HG02588 (cell line): ENCODE data around the gene DDX21.
"Not testable (repeated sequence)": the region's sequence is repeated elsewhere in the genome, so short reads cannot be mapped to it uniquely, and the experiment has no call there.

ENCODE experiments used
- ATAC-seq: cut with Tn5 transposase; IDR thresholded peaks from one replicate; pipeline ENCODE4 v1.9.1; 2021; ENCODE audit warnings: mild to moderate bottlenecking, moderate library complexity; ENCODE audit not compliant: unreplicated experiment

The DDX21 gene

GRCh38 chr10:68955832-68956532, at the start of gene DDX21:
TSS of gene DDX21 (plus strand) at chr10:68956170. CDS start at chr10:68956226, 56 bp downstream.
- peak; percentile 93 for ATAC-seq

DNA sequence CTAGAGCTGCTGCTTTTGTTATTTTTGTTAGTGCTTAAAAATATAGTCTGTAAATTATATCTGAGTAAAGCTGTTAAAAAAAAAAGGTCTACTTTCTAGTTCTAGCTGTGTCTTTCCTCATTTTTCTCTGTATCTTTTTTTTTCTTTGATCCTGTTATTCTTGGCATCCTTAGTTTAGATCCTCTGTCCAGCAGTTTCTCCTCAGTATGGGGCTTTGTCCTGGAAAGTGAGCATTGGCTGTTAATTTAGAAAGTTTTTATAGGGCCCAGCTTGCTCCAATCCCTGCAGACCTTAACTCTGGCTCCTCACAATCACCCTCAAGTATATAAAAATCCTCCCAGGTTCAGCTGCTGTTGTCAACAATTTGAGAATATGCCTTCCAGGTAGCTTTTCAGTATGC, 31.4 kb upstream of the DDX21 start:
- ATAC-seq, result no peak

GRCh38 chr10:68925489-68925888, 30.5 kb upstream of the DDX21 start:
- ATAC-seq, result no peak

- not testable (repeated sequence) for ATAC-seq
Observed at GRCh38 chr10:68929157-68929556, 26.8 kb upstream of the DDX21 start.

- ATAC-seq, result not testable (repeated sequence)
Observed at GRCh38 chr10:68929888-68930287, 26.1 kb upstream of the DDX21 start.

- not testable (repeated sequence) for ATAC-seq
Observed at GRCh38 chr10:68932860-68933259, 23.1 kb upstream of the DDX21 start.

DNA sequence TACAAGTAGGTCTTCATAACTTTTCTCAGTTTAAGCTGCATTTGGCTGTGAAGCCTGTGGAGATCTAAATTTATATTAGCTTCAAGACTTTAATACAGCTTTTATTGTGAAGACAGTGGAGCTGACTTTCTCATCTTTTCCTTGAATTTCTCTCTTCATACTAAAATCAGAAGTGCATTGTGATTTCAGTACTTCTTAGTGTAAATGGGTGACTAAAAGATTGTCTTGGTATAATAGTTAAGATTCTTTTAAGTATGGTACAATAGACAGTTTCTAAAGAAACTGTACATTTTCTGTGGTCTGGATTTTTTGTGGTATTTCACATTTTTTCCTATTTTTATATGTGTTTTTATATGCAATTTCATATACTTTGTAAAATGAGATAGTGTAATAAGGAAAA, 21.0 kb upstream of the DDX21 start:
- no peak for ATAC-seq

DNA sequence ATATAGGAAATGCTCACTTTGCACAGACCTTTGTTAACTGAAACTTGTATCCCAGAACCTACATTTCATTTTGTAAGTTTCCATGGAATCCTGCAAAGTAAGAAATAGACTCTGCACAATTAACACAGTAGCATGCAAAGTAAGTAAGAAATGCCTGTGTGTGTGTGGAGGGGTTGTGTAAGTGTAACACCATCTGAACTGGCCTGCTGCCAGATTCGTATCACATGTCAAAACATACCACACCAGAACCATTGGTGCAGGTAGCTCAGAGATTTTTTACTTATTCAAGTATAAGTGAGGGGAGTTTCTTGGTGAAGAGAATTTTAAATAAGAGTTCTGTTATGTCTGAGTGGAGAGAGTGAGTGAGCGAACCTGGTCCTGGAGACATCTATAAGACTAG, 17.9 kb upstream of the DDX21 start:
- no peak for ATAC-seq

DNA sequence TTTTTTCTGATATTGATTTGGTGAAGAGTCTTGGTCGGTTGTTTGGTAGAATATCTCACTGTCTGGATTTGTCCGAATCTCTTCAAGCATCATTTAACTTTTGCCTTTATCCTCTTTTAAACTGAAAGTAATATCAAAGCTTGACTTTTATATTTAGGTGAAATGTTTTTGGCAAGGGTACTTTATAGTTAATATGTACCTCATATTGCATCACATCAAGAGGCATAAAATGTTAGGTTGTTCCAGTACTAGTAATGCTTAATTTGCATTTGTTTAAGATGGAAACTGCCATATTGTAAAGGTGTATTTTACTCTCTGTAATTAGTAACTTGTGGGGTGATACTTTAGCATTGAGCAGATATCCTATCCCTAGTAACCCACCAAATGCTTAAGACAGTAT, 17.1 kb upstream of the DDX21 start:
- no peak for ATAC-seq

DNA sequence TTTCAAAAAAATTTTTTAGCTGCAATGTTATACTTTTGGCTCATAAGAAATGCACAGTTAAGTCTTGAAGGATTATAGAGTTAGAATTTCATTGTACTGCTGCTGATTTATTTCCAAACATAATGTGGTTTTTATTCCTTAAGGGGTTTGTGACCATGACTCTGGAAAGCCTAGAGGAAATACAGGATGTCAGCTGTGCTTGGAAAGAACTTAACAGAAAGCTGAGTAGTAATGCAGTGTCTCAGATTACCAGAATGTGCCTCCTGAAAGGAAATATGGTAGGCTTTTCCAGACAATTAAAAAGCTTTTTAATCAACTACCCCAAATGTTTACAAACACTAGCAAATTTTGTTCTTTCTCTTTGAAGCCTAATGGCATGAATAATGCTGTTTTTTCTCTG, 15.1 kb upstream of the DDX21 start:
- not testable (repeated sequence) for ATAC-seq

DNA sequence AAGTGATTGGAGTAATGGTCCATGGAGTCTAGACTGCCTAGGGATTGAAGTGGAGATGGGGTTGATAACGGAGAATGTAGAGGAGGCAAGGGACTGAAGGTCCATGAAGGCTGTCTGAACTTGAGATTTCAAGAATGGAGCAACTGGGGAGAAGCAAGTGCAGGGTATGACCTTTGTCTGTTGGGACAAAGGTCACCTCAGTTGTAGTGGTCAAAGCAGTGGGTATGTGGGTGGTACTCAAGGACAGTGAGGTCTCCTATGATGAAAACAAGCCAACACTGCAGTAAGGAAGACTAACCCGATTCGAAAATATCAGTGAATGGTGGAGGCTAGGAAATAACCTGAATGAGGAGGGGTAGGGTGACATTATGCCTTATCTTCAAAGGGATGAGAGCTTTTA, 5.4 kb upstream of the DDX21 start:
- ATAC-seq, result no peak

GRCh38 chr10:68954904-68955303, 1.1 kb upstream of the DDX21 start:
- ATAC-seq, result no peak

DNA sequence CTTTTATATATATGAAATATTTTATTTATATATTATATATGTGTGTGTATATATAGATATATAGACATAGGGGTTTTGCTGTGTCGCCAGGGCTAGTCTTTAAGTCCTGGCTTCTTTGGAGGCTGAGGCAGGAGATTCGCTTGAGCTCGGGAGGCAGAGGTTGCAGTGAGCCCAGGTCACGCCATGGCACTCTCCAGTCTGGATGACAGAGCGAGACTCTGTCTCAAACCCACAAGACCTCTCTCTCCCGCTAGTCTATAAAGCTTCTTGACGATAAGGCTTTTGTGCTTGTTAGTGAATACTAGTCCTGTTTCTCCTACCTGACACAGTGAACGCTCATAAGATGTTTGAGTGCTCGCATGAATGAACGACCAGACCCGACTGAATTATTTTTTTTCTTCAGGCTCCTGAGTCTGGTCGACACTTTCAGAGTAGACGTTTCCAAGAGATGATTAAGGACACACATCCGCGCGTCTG, 577 bp upstream of the DDX21 start:
- ATAC-seq, result no peak

GRCh38 chr10:68957284-68957615, 1.3 kb downstream of the DDX21 start:
- ATAC-seq, result no peak

DNA sequence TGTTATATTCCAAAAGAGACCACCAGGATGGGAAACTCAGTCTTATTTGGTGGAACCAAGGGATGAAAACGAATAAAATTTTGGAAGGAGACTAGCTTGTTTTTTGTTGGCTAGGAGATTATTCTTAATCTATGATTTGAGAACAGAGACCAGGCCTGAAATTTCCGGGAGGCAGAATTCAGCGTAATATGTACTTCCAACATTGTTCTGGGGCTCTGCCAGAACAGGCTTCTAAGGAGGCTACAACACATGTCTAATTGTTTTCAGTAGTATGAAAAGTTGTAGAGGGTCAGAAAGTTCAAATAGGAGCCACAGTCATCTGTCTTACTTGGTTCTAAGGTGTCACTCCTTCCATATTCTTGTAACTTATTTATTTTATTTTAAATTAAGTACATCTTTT, 1.7 kb downstream of the DDX21 start:
- no peak for ATAC-seq

DNA sequence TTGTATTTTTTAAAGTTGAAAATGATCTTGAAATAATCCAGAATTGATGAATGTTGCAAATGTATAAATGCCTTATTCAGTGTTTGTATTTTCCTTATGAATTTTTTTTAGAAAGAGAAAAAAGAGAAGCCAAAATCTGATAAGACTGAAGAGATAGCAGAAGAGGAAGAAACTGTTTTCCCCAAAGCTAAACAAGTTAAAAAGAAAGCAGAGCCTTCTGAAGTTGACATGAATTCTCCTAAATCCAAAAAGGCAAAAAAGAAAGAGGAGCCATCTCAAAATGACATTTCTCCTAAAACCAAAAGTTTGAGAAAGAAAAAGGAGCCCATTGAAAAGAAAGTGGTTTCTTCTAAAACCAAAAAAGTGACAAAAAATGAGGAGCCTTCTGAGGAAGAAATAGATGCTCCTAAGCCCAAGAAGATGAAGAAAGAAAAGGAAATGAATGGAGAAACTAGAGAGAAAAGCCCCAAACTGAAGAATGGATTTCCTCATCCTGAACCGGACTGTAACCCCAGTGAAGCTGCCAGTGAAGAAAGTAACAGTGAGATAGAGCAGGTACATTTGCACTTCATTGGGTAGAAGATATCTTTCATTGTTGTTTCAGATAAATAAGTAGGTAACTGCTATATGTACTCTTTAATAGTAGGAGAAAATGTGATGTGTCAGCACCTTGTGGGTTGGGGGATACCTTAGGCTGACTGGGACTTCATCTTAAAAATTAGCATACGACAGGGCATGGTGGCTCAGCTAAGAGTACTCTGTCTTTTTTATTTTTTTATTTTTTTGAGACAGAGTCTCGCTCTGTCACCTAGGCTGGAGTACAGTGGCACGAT, 3.9 kb downstream of the DDX21 start:
- ATAC-seq, result no peak

GRCh38 chr10:68963151-68963550, 7.2 kb downstream of the DDX21 start:
- no peak for ATAC-seq

DNA sequence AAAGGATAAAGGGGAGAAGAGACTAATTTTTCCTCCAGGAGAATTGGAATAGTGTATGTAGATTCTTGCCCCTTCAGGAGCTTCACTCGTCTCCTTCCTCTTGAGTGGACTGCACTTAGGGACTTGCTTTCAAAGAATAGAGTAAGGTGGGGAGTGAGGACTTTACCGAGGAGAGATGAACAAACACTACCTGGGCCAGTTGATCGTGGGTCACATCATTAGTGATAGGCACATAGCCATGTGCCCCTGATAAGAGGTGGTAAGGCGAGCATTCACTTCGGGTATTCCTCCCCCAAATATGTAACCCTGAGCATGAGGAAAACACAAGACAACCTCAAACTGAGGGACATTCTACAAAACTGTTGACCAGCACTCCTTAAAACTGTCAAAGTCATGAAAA, 18.0 kb downstream of the DDX21 start:
- ATAC-seq, result no peak

DNA sequence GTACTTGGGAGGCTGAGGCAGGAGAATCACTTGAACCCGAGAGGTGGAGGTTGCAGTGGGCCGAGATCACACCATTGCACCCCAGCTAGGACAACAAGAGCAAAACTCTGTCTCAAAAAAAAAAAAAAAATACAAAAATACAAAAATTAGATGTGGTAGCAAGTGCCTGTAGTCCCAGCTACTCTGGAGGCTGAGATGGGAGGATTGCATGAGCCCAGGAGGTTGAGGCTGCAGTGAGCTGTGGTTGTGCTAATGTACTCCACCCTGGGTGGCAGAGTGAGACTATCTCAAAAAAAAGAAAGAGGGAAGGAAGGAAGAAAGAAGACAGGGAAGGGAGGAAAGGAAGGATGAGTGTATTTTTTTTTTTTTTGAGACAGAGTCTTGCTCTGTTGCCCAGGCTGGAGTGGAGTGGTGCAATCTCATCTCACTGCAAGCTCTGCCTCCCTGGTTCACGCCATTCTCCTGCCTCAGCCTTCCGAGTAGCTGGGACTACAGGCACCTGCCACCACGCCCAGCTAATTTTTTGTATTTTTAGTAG, 20.0 kb downstream of the DDX21 start:
- not testable (repeated sequence) for ATAC-seq

GRCh38 chr10:68979738-68980137, 23.8 kb downstream of the DDX21 start:
- not testable (repeated sequence) for ATAC-seq

DNA sequence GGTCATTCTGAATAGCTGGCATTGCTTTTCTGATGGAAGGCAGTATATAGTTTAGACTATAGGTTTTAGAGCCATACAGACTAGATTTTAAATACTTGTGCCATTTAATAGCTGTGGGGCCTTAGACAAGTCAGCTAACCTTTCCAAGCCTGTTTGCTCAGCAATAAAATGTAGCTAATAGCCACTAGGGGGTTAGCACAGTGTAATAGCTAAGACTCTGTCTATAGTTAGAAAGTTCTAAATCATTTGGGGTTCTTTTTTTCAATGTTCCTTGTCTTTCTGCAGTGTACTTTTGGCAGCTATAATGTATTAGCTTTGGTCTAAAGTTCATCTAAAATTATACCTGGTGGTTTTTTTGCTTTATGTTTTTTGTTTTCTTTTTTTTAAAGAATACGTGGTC, 25.1 kb downstream of the DDX21 start:
- ATAC-seq, result no peak

GRCh38 chr10:68982389-68982788, 26.4 kb downstream of the DDX21 start:
- ATAC-seq, result no peak
